Activated T-helper 17 cell treated with anti-CD3 and anti-CD28 coated beads, Interleukin-2, amount 50 U/mL, for 72 hours (primary cell): ENCODE measurements around the gene CRB1. TPM values are rescaled to one million over a fixed set of nuclear protein-coding genes. Genes with fewer than 3 reads are reported as not detected.

Experiments used
- ATAC-seq: fragments of 150-1000 bp; cut with Tn5 transposase; replicated peaks from 2 replicates; pipeline ENCODE4 v1.10.0; 2021; ENCODE audit warnings: mild to moderate bottlenecking, moderate library complexity
- H3K27ac Mint-ChIP-seq: one replicate; pipeline ENCODE4 v1.8.0; 2022; ENCODE audit warnings: mixed read lengths
- H3K27me3 Mint-ChIP-seq: one replicate; pipeline ENCODE4 v1.8.0; 2022; ENCODE audit warnings: mixed read lengths
- H3K36me3 Mint-ChIP-seq: one replicate; pipeline ENCODE4 v1.8.0; 2022; ENCODE audit warnings: low read depth, mild to moderate bottlenecking, mixed read lengths
- H3K4me1 Mint-ChIP-seq: one replicate; pipeline ENCODE4 v1.8.0; 2022; ENCODE audit warnings: mixed read lengths
- H3K4me3 Mint-ChIP-seq: one replicate; pipeline ENCODE4 v1.8.0; 2022; ENCODE audit warnings: mild to moderate bottlenecking, mixed read lengths
- H3K9me3 Mint-ChIP-seq: one replicate; pipeline ENCODE4 v1.8.0; 2022; ENCODE audit warnings: mixed read lengths
- total RNA-seq, 2 donors: library from RNA; stranded (reverse); gene quantifications; one replicate each; pipeline ENCODE4 v1.2.3, GENCODE V29; 2022

Gene CRB1
- total RNA-seq, 2 donors from 2014 or later: 0.58 TPM; not detected in 1

- H3K4me3 Mint-ChIP-seq: no peak overlapping the region
- H3K36me3 Mint-ChIP-seq: no peaks in the 10 kb centered on the region
- no peaks in the 10 kb centered on the region for H3K27me3 Mint-ChIP-seq
- no peaks in the 10 kb centered on the region for H3K9me3 Mint-ChIP-seq
- no peak for ATAC-seq
- H3K27ac Mint-ChIP-seq: no peak overlapping the region
- H3K4me1 Mint-ChIP-seq: no peaks in the 10 kb centered on the region
These were observed 228.7 kb downstream of the CRB1 start for GRCh38 chr1:197496722-197497121.

DNA sequence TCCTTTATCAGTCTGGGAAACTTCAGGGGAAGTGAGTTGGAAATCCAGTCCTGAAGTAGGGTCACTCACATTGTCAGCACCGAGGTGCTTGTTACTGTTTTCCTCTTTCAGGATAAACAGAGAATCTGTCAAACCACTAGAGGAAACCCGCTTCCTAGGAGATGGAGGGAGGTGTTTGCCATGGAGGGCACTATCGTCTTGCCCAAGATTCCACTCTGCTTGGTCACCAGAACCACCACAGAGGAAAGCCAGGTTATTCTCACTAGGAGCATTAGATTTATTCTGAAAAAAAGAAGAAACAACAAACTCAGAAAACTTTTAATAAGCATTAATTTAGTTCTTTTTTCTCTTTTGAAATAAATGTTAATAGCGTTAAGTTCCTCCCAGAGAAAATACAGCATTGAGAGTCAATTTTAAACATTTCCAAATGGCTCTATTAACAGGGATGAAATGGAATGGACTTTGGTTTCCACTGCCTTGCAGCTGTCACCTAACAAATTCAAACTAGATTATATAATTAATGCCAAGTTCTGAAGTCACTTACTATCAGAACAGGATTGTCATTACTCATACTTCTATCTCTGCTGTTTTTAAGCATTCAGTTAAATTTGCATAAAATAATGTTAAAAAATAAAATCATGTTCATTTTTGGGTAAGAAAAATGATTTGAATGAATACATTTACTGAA lies 242.8 kb downstream of the CRB1 start:
- Mint-ChIP-seq H3K4me1 (no peaks in the 10 kb centered on the region), H3K4me3 (no peak overlapping the region), H3K27ac (no peak overlapping the region), H3K27me3 (no peaks in the 10 kb centered on the region), H3K9me3 (no peaks in the 10 kb centered on the region), H3K36me3 (peaks cover 41% of the 10 kb centered on the region)
- ATAC-seq: no peak

GRCh38 chr1:197515421-197515820 lies 247.4 kb downstream of the CRB1 start:
- Mint-ChIP-seq H3K9me3 (no peaks in the 10 kb centered on the region), H3K27me3 (no peaks in the 10 kb centered on the region)

DNA sequence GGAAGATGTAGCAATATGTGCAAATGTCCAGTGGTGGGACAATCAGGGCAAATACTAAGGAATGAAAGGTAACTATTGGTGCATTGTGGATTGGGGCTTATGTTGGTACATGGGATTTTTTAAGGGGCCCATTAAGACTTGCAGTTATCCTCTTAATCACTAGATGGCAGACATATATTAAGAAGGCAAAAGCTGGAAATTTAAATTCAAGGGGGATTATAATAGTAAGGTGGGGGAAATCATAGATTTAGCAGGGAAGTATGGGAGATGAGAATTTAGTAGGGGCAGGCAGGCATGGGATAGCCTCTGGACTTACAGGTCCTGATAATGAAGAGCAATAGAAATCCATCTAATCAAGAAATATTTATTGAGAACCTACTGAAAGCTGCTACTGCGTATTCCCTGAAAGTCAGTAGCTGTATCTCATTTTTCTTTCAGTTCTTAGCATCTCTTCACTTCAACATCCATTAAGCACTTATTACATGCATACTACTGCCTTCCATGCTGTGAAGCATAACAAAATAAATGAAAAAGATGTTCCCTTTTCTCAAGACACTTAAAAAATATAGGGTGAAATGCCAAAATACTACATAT lies 251.8 kb downstream of the CRB1 start:
- no peaks in the 10 kb centered on the region for H3K4me1 Mint-ChIP-seq

More at GRCh38 chr1:197515421-197515820, 247.4 kb downstream of the CRB1 start:
- Mint-ChIP-seq H3K4me3 (no peak overlapping the region), H3K36me3 (peaks cover 26% of the 10 kb centered on the region), H3K4me1 (no peaks in the 10 kb centered on the region), H3K27ac (no peak overlapping the region)
- no peak for ATAC-seq

GRCh38 chr1:197521118-197521739 lies 253.2 kb downstream of the CRB1 start:
- H3K4me1 Mint-ChIP-seq: no peaks in the 10 kb centered on the region
- H3K27ac Mint-ChIP-seq: no peak overlapping the region
- ATAC-seq: peak; percentile 42
- H3K9me3 Mint-ChIP-seq: no peaks in the 10 kb centered on the region
- no peaks in the 10 kb centered on the region for H3K27me3 Mint-ChIP-seq
- no peak overlapping the region for H3K4me3 Mint-ChIP-seq
- H3K36me3 Mint-ChIP-seq: no peaks in the 10 kb centered on the region

More for the DNA sequence above, 251.8 kb downstream of the CRB1 start:
- no peaks in the 10 kb centered on the region for H3K36me3 Mint-ChIP-seq
- H3K27me3 Mint-ChIP-seq: no peaks in the 10 kb centered on the region
- no peak overlapping the region for H3K4me3 Mint-ChIP-seq
- no peak for ATAC-seq
- H3K27ac Mint-ChIP-seq: no peak overlapping the region
- no peaks in the 10 kb centered on the region for H3K9me3 Mint-ChIP-seq

- no peaks in the 10 kb centered on the region for H3K27me3 Mint-ChIP-seq
- H3K27ac Mint-ChIP-seq: no peak overlapping the region
- no peaks in the 10 kb centered on the region for H3K4me1 Mint-ChIP-seq
- no peak for ATAC-seq
- no peaks in the 10 kb centered on the region for H3K9me3 Mint-ChIP-seq
- no peak overlapping the region for H3K4me3 Mint-ChIP-seq
- H3K36me3 Mint-ChIP-seq: no peaks in the 10 kb centered on the region
These were observed 258.8 kb downstream of the CRB1 start for GRCh38 chr1:197526736-197527371.

Other genes starting within 250 kb of the CRB1 start
- under 1 TPM in 1 of 2 donors, not detected in 1; 0.13 TPM for gene F13B, start 201.0 kb upstream of the CRB1 start, total RNA-seq
- 10 to 100 TPM; 59.0 to 61.5 TPM for gene ASPM, start 121.6 kb upstream of the CRB1 start, total RNA-seq
- gene ZBTB41, start 67.0 kb upstream of the CRB1 start, total RNA-seq: 10 to 100 TPM in 1 of 2 donors, 1 to 10 TPM in 1; 5.9 to 13.4 TPM